Lung (tissue), 12 donors: Measurements from ENCODE around the gene ARMC2. TPM values are rescaled to one million over a fixed set of nuclear protein-coding genes. Genes with fewer than 3 reads are reported as not detected.

Experiments used
- ATAC-seq: fragments of 200-7000 bp; cut with Tn5 transposase; one replicate; pipeline ENCODE4 v1.9.1; 2020; ENCODE audit warnings: moderate number of reproducible peaks; ENCODE audit not compliant: insufficient read depth, low FRiP score
- DNase-seq, 3 donors: peaks; one replicate each; pipeline ENCODE4 v3.0.0-alpha.2; 2013 to 2017
- H3K27ac ChIP-seq, 2 donors: one replicate each; pipeline ENCODE4 v1.5.1; 2013; ENCODE audit warnings: mild to moderate bottlenecking in 2 of 2, moderate library complexity in 2 of 2, control low read depth in 1 of 2, inconsistent platforms in 1 of 2, low read depth in 1 of 2, low read length in 1 of 2
- H3K27me3 ChIP-seq, 3 donors: one replicate each; pipeline ENCODE4 v1.5.1; 2013; ENCODE audit warnings: low read length in 2 of 3; ENCODE audit not compliant: control insufficient read depth in 3 of 3, insufficient read depth in 3 of 3
- H3K36me3 ChIP-seq, 4 donors: one replicate each; pipeline ENCODE4 v1.5.1; 2013; ENCODE audit warnings: low read length in 4 of 4, mild to moderate bottlenecking in 1 of 4, moderate library complexity in 1 of 4; ENCODE audit not compliant: control insufficient read depth in 4 of 4, insufficient read depth in 4 of 4
- H3K4me1 ChIP-seq, 5 donors: one replicate each; pipeline ENCODE4 v1.5.1; 2013; ENCODE audit warnings: low read length in 5 of 5, mild to moderate bottlenecking in 2 of 5, moderate library complexity in 1 of 5; ENCODE audit not compliant: control insufficient read depth in 5 of 5, insufficient read depth in 5 of 5
- H3K4me3 ChIP-seq: one replicate; pipeline ENCODE4 v1.5.1; 2013; ENCODE audit warnings: mild to moderate bottlenecking, control low read depth, moderate library complexity
- H3K9ac ChIP-seq, 2 donors: one replicate each; pipeline ENCODE4 v1.5.1; 2013; ENCODE audit warnings: low read length in 2 of 2, control low read depth in 1 of 2; ENCODE audit not compliant: insufficient read depth in 1 of 2
- H3K9me3 ChIP-seq, 4 donors: one replicate each; pipeline ENCODE4 v1.5.1; 2013; ENCODE audit warnings: low read length in 3 of 4, mild to moderate bottlenecking in 1 of 4, moderate library complexity in 1 of 4; ENCODE audit not compliant: control insufficient read depth in 4 of 4, insufficient read depth in 3 of 4
- CTCF ChIP-seq: IDR thresholded peaks from 2 replicates; pipeline ENCODE4 v1.5.1; 2012; ENCODE audit warnings: mild to moderate bottlenecking; ENCODE audit errors: control extremely low read depth, extremely low read depth
- WGBS, 2 donors: extraction: QIAGEN DNeasy Blood & Tissue Kit; methylation state at CpG; one replicate each; pipeline ENCODE4 v1.1.7; 2013; 5-methylcytosine and 5-hydroxymethylcytosine counted together
- polyA plus RNA-seq, 2 donors: library from polyadenylated mRNA; stranded (reverse); fragments of 200-250 nt; gene quantifications; one replicate each; pipeline ENCODE4 v1.2.1, GENCODE V29; 2013
- total RNA-seq, 2 donors: library from RNA; depleted of rRNA in 1 of 2; stranded (reverse); fragments of >200 nt in 1 of 2; gene quantifications; one replicate each; pipeline ENCODE4 v1.2.1, GENCODE V29; 2014 to 2021
- donor health status: control.
- donor health status: control.
- donor health status: Bipolar disorder and iron deficiency.
- donor health status: healthy.
- donor health status: DM: yes; HTN: yes; CAD: no.

The ARMC2 gene
- total and polyA plus RNA-seq, 4 donors: 2.9 to 16.5 (median 7.4) TPM

GRCh38 chr6:108840919-108841318 is 7.3 kb upstream of the ARMC2 start:
- DNase-seq: no peak

GRCh38 chr6:108841377-108841855 is 6.8 kb upstream of the ARMC2 start:
- peaks cover 0 to 4% (median 0%) of the 10 kb centered on the region in 5 donors for H3K4me1 ChIP-seq
- TF ChIP-seq CTCF: no peak
- peak; percentile 25 for ATAC-seq
- peak overlapping the region in 1 of 2 donors; percentile 17 for H3K27ac ChIP-seq
- H3K4me3 ChIP-seq: no peak overlapping the region
- no peaks in the 10 kb centered on the region for H3K9me3 ChIP-seq
- no peaks in the 10 kb centered on the region for H3K36me3 ChIP-seq
- no peaks in the 10 kb centered on the region for H3K27me3 ChIP-seq
- 47 to 75% methylated on average over 5 of the region's 5 CpGs for WGBS, 2 donors
- H3K9ac ChIP-seq: no peak overlapping the region
- peak in 1 of 3 donors; percentile 11 for DNase-seq

More at GRCh38 chr6:108840919-108841318, 7.3 kb upstream of the ARMC2 start:
- ATAC-seq: no peak
- Histone ChIP-seq H3K27ac (peak overlapping the region in 1 of 2 donors; percentile 37), H3K4me3 (no peak overlapping the region), H3K36me3 (no peaks in the 10 kb centered on the region), H3K27me3 (no peaks in the 10 kb centered on the region), H3K9ac (no peak overlapping the region), H3K4me1 (peaks cover 0 to 4% (median 0%) of the 10 kb centered on the region in 5 donors), H3K9me3 (no peaks in the 10 kb centered on the region)
- no peak for TF ChIP-seq CTCF
- WGBS, 2 donors: 85 to 88% methylated on average over 4 of the region's 4 CpGs

- Histone ChIP-seq H3K4me1 (peaks cover 0 to 12% (median 0%) of the 10 kb centered on the region in 5 donors), H3K36me3 (no peaks in the 10 kb centered on the region), H3K27me3 (no peaks in the 10 kb centered on the region), H3K9ac (no peak overlapping the region), H3K9me3 (no peaks in the 10 kb centered on the region), H3K4me3 (no peak overlapping the region), H3K27ac (no peak overlapping the region)
- DNase-seq (no peak), ATAC-seq (no peak)
- WGBS, 2 donors: 87 to 93% methylated on average over 3 of the region's 3 CpGs
- TF ChIP-seq CTCF: no peak
Measured at GRCh38 chr6:108844135-108844534, 4.1 kb upstream of the ARMC2 start.

- TF ChIP-seq CTCF: no peak
- Histone ChIP-seq H3K27me3 (no peaks in the 10 kb centered on the region), H3K4me1 (peaks cover 0 to 22% (median 3%) of the 10 kb centered on the region in 5 donors), H3K9me3 (no peaks in the 10 kb centered on the region), H3K4me3 (no peak overlapping the region), H3K36me3 (no peaks in the 10 kb centered on the region), H3K27ac (no peak overlapping the region), H3K9ac (no peak overlapping the region)
- ATAC-seq (no peak), DNase-seq (no peak)
Measured at GRCh38 chr6:108845145-108845544, 3.1 kb upstream of the ARMC2 start.
